WERI-Rb-1 (cell line): Measurements from ENCODE around the gene IFNA1.
A peak's percentile ranks its signal among the peaks of the same experiment; 100 is the strongest.
"Not testable (repeated sequence)": the region's sequence is repeated elsewhere in the genome, so short reads cannot be mapped to it uniquely, and the experiment has no call there.

Source experiments
- DNase-seq: peaks from one replicate; pipeline ENCODE4 v3.0.0-alpha.2; 2020
- H3K27ac ChIP-seq: fragments of 250-450 bp; sonication (Bioruptor Pico); 2 replicates; pipeline ENCODE4 v1.5.1; 2020; ENCODE audit warnings: mild to moderate bottlenecking, moderate library complexity
- H3K27me3 ChIP-seq: fragments of 250-450 bp; sonication (Bioruptor Pico); 2 replicates; pipeline ENCODE4 v1.5.1; 2021; ENCODE audit warnings: mild to moderate bottlenecking, low read depth, moderate library complexity; ENCODE audit not compliant: insufficient read depth, severe bottlenecking
- H3K36me3 ChIP-seq: fragments of 250-450 bp; sonication (Bioruptor Pico); 2 replicates; pipeline ENCODE4 v1.5.1; 2020; ENCODE audit warnings: mild to moderate bottlenecking, moderate library complexity
- H3K4me3 ChIP-seq: 2 replicates; pipeline ENCODE4 v1.5.1; 2011; ENCODE audit warnings: low read depth, mild to moderate bottlenecking, control low read depth, low read length
- H3K9me3 ChIP-seq: fragments of 250-450 bp; sonication (Bioruptor Pico); 2 replicates; pipeline ENCODE4 v1.5.1; 2021; ENCODE audit warnings: mild to moderate bottlenecking, moderate library complexity; ENCODE audit not compliant: severe bottlenecking
- TF ChIP-seq, protein P1 (sequence below): IDR thresholded peaks from 2 replicates; pipeline ENCODE4 v1.5.1; 2011; ENCODE audit warnings: low read depth, mild to moderate bottlenecking, control low read depth, inconsistent platforms, low read length

IFNA1 gene

DNA sequence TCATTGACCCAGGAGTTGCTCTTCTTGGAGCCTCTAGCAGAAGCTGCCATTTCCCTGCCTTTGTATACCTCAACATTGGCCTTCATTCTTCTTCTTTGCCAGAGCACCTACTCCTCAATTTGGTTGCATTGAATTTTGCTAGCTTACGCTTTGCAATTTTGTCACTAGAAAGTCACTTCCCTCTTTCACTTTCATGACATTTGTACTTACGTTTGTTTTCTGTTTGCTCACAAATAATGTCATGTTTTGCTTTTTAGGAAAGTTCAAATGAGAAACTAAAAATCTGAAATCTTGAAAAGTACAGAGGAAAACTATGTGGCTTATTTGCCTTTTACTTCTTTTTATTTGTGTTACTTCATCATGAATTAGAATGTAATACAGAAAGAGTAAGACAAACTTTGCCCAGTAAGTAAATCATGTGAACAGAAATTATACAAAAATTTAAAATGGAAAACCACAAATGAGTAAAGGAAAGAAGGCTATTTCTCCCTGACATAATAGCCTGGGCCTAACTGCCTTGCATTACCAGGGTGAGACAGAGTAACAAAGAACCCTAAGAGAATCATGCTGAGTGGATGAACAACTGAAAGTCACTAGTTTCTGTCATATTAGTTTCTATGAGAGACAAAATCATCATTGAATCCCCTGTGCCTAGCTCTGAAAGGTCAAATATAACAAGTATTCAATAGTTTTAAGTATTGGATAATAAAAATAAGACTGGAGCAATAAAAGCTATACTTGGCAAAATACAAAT, 7.4 kb upstream of the IFNA1 start:
- no peak overlapping the region for H3K27ac ChIP-seq
- DNase-seq: no peak
- H3K27me3 ChIP-seq: peaks cover 3% of the 10 kb centered on the region
- H3K9me3 ChIP-seq: no peaks in the 10 kb centered on the region
- H3K4me3 ChIP-seq: no peak overlapping the region
- no peaks in the 10 kb centered on the region for H3K36me3 ChIP-seq
- TF ChIP-seq, protein P1, sequence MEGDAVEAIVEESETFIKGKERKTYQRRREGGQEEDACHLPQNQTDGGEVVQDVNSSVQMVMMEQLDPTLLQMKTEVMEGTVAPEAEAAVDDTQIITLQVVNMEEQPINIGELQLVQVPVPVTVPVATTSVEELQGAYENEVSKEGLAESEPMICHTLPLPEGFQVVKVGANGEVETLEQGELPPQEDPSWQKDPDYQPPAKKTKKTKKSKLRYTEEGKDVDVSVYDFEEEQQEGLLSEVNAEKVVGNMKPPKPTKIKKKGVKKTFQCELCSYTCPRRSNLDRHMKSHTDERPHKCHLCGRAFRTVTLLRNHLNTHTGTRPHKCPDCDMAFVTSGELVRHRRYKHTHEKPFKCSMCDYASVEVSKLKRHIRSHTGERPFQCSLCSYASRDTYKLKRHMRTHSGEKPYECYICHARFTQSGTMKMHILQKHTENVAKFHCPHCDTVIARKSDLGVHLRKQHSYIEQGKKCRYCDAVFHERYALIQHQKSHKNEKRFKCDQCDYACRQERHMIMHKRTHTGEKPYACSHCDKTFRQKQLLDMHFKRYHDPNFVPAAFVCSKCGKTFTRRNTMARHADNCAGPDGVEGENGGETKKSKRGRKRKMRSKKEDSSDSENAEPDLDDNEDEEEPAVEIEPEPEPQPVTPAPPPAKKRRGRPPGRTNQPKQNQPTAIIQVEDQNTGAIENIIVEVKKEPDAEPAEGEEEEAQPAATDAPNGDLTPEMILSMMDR: no peak

DNA sequence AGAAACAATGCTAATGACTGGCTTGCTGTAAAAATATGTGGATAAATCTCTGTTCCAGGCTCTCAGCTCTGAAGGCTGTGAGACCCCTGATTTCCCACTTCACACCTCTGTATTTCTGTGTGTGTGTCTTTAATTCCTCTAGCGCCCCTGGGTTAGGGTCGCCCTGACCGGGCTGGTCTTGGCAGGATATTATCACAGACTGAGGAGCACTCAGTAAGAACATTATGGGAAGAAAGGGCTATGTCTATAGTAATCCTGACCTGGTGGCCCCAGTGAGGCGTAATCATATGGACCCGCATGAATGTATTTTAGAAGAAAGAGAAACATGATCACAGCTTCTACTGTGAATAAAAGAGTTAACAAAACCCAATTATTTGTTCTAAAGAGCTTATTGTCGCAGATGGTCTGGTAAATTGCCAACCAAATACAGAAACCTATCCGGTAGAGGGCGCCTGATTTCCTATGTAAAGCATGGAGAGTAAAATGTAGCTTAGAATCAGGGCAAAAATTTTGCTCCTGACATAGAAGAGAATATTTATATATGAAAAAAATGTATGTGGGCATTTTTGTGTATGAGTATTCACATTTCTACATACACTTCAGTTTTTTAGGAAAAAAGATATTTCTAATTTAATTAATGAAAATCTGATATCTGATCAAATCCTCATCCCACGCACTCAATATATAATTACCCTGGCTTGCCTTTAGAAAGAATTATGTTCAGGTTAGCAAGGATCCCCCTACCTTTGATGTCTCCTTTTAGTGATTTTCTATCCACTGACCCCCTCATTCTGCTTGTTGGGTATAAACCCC, 5.8 kb upstream of the IFNA1 start:
- Histone ChIP-seq H3K27ac (no peak overlapping the region), H3K4me3 (no peak overlapping the region), H3K36me3 (no peaks in the 10 kb centered on the region), H3K27me3 (peaks cover 3% of the 10 kb centered on the region), H3K9me3 (no peaks in the 10 kb centered on the region)
- TF ChIP-seq, protein P1: 0 out of 2 replicates have a peak, but pooled peaks have one; percentile 26
- DNase-seq: peak; percentile 48

DNA sequence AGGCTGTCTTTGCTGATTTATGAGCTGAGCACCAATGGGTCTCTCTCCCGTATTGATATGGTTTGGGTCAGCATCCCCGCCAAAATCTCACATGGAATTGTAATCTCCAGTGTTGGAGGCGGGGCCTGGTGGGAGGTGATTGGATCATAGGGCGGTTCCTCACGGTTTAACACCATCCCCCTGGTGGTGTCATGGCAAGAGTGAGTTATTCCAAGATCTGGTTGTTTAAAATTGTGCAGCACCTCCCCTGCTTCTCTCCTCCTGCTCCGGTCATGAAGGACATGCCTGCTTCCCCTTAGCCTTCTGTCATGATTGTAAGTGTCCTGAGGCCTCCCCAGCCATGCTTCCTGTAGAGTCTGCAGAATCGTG, 5.2 kb upstream of the IFNA1 start:
- not testable (repeated sequence) for H3K9me3 ChIP-seq, H3K27me3 ChIP-seq, H3K4me3 ChIP-seq, H3K27ac ChIP-seq, H3K36me3 ChIP-seq, DNase-seq

DNA sequence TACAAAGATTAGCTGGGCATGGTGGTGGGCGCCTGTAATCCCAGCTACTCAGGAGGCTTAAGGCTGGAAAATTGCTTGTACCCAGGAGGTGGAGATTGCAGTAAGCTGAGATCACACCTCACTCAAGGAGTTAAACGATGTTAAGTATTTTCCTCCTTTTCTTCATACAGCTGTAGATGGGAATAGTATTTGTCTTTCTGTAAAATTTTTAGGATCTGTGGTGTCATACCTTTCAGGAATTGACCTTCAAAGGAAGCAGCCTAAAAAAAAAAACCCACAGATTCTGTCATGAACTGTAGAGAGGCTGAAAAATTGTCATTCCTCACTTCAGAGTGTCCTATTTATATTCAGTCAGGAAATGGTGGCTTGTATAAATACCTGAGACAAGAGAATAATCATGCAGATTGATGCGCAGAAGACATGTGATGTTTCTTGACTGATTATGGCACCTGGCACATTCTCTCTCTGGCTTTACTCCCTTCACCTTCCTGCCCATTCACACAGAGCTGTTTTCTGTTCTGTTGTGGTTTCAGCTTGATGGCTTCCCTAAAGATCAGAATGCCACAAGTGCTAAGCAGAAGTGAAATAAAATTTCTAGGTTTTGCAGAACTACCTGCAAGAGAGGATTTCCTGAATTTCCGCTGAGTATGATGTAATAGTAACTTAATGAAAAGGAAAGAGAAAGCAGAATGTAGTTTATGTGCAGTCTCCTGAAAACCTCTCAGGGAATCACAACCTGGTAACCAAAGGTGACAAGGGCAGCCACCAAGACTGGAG, 3.8 kb downstream of the IFNA1 start:
- H3K27me3 ChIP-seq: peaks cover 3% of the 10 kb centered on the region
- TF ChIP-seq, protein P1: no peak
- DNase-seq: no peak

DNA sequence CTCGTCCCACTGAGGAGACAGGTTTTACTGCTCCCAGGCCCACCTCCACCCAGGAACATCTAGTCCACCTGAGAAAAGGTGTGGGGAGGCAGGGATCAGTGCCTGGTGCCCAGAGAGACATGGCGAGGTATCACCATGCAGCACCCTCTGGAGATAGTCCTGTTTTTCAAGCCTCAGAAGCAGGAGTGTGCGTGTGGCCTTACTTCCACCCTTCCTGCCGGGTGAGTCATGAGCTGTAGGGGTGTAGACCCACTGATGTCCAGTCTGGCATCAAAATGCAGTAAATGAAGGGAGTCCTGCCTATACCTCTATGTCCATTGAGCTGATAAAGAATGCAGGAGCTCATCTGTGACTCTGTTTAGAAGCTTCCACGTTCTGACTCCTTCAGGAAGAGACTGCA, 9.1 kb downstream of the IFNA1 start:
- not testable (repeated sequence) for H3K36me3 ChIP-seq, H3K27ac ChIP-seq, H3K4me3 ChIP-seq, DNase-seq, H3K9me3 ChIP-seq
- H3K27me3 ChIP-seq: peaks cover 10% of the 10 kb centered on the region

More for the DNA sequence above, 3.8 kb downstream of the IFNA1 start:
- no peaks in the 10 kb centered on the region for H3K36me3 ChIP-seq
- no peak overlapping the region for H3K27ac ChIP-seq
- H3K9me3 ChIP-seq: no peaks in the 10 kb centered on the region
- H3K4me3 ChIP-seq: no peak overlapping the region

DNA sequence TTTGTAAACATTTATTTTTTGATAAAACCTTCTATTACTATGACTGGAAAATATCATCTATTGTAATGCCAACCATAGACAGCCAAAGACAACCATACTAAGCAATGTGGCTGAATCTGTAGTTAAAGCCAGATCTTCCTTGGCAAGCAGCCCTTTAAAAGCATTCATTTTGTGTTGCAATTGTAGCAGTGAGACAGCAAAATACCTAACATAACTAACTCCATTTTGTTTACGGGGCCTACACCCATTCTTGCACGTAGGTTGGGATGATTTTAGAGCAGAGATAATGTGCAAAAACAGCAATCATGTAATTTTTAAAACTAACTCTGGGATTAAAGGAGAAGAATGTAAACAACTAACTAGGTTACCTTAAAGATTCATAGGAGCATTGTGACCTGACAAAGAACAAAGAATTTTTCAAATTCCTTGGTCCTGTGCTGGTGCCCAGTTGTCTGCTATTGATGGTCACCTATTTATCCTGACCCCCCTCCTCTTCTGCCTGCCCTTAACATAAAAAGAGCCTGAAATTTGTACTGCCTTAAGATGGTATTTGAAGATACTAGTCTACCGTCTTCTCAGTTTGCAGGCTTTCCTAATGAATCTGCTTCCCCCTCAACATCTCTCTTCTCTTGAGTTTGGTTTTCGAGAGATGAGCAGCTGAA, 10.6 kb downstream of the IFNA1 start:
- Histone ChIP-seq H3K4me3 (no peak overlapping the region), H3K36me3 (no peaks in the 10 kb centered on the region), H3K9me3 (no peaks in the 10 kb centered on the region), H3K27ac (no peak overlapping the region), H3K27me3 (peaks cover 18% of the 10 kb centered on the region)
- DNase-seq: no peak
- TF ChIP-seq, protein P1: no peak
